Mucosa of descending colon (tissue), 3 donors: ENCODE measurements around the gene GMPPA. TPM values are rescaled to one million over a fixed set of nuclear protein-coding genes. Genes with fewer than 3 reads are reported as not detected.

Experiments used
- ATAC-seq: fragments of 200-7000 bp; cut with Tn5 transposase; one replicate; pipeline ENCODE4 v1.9.1; 2020; ENCODE audit warnings: mild to moderate bottlenecking, moderate library complexity
- DNase-seq, 3 donors: peaks; one replicate each; pipeline ENCODE4 v3.0.0-alpha.2; 2020
- H3K36me3 ChIP-seq: fragments of 200-600 bp; one replicate; pipeline ENCODE4 v1.8.0; 2021; ENCODE audit warnings: low read depth, mild to moderate bottlenecking
- H3K4me1 ChIP-seq: fragments of 200-600 bp; one replicate; pipeline ENCODE4 v1.8.0; 2021; ENCODE audit warnings: low read depth, mild to moderate bottlenecking
- H3K4me3 ChIP-seq: fragments of 200-600 bp; one replicate; pipeline ENCODE4 v1.8.0; 2021; ENCODE audit warnings: mild to moderate bottlenecking
- H3K9me3 ChIP-seq: fragments of 200-600 bp; one replicate; pipeline ENCODE4 v1.8.0; 2021; ENCODE audit warnings: mild to moderate bottlenecking
- CTCF ChIP-seq: fragments of 200-600 bp; IDR thresholded peaks from one replicate; pipeline ENCODE4 v1.8.0; 2022; ENCODE audit warnings: antibody characterized with exemption, mild to moderate bottlenecking
- intact Hi-C, 2 donors: fragments of 100-400 bp; cut with DNase I in 1 of 2; cut with micrococcal nuclease in 1 of 2; formaldehyde crosslinking; loops; one replicate each; pipeline versions ENCODE4 v1.11.0 to v1.11.1; 2022; cut with DNase I, micrococcal nuclease
- total RNA-seq, 3 donors: library from RNA; stranded (reverse); fragmentation: NEBNext Ultra II Directional in 2 of 3; extraction: Animal tissue kit (Norgen Biotek cat#: 25700) in 2 of 3; gene quantifications; one replicate each; pipeline versions ENCODE4 v1.2.1 to v1.2.4, GENCODE V29; 2021 to 2023
- donor health status: DM: no; HTN: no; CAD: no; lungs with moderate emphysema.
- donor health status: DM: no; HTN: no; CAD: no.
- donor health status: DM: no; HTN: yes; CAD: no.

GMPPA gene
- total RNA-seq, 3 donors from 2014 or later = 33.6 to 52.6 (median 43.6) TPM

GRCh38 chr2:219545295-219545942 is 46.7 kb downstream of the GMPPA start:
- DNase-seq (no peak), ATAC-seq (no peak)
- no peak for TF ChIP-seq CTCF
- H3K9me3 ChIP-seq = no peaks in the 10 kb centered on the region
- intact Hi-C loops = no loop called here
- H3K4me3 ChIP-seq = no peak overlapping the region
- H3K36me3 ChIP-seq = no peaks in the 10 kb centered on the region
- peaks cover 15% of the 10 kb centered on the region for H3K4me1 ChIP-seq

- DNase-seq (no peak), ATAC-seq (no peak)
- Histone ChIP-seq H3K9me3 (no peaks in the 10 kb centered on the region), H3K36me3 (no peaks in the 10 kb centered on the region), H3K4me1 (peaks cover 15% of the 10 kb centered on the region), H3K4me3 (no peak overlapping the region)
- TF ChIP-seq CTCF = no peak
- intact Hi-C loops = no loop called here
These were observed 47.3 kb downstream of the GMPPA start for GRCh38 chr2:219545943-219546352.

GRCh38 chr2:219547621-219548020 is 48.9 kb downstream of the GMPPA start:
- no peak for TF ChIP-seq CTCF
- Histone ChIP-seq H3K4me1 (peaks cover 12% of the 10 kb centered on the region), H3K4me3 (no peak overlapping the region), H3K9me3 (no peaks in the 10 kb centered on the region), H3K36me3 (no peaks in the 10 kb centered on the region)
- intact Hi-C loops = no loop called here
- ATAC-seq = no peak
- DNase-seq = no peak

- intact Hi-C loops = no loop called here
- Histone ChIP-seq H3K36me3 (no peaks in the 10 kb centered on the region), H3K4me3 (no peak overlapping the region), H3K4me1 (peaks cover 19% of the 10 kb centered on the region), H3K9me3 (no peaks in the 10 kb centered on the region)
- no peak for DNase-seq
- no peak for ATAC-seq
- no peak for TF ChIP-seq CTCF
These were observed 50.3 kb downstream of the GMPPA start for GRCh38 chr2:219548990-219549389.

GRCh38 chr2:219549619-219550018 is 50.9 kb downstream of the GMPPA start:
- no peaks in the 10 kb centered on the region for H3K9me3 ChIP-seq
- ATAC-seq = no peak

More at GRCh38 chr2:219549619-219550018, 50.9 kb downstream of the GMPPA start:
- Histone ChIP-seq H3K4me1 (peaks cover 13% of the 10 kb centered on the region), H3K36me3 (no peaks in the 10 kb centered on the region), H3K4me3 (no peak overlapping the region)
- no peak for DNase-seq
- intact Hi-C loops = no loop called here
- no peak for TF ChIP-seq CTCF
